Measurements from ENCODE around the gene NTN5. TPM values are rescaled to one million over a fixed set of nuclear protein-coding genes. Genes with fewer than 3 reads are reported as not detected.
"Not testable (repeated sequence)": the region's sequence is repeated elsewhere in the genome, so short reads cannot be mapped to it uniquely, and the experiment has no call there.

The NTN5 gene, protein sequence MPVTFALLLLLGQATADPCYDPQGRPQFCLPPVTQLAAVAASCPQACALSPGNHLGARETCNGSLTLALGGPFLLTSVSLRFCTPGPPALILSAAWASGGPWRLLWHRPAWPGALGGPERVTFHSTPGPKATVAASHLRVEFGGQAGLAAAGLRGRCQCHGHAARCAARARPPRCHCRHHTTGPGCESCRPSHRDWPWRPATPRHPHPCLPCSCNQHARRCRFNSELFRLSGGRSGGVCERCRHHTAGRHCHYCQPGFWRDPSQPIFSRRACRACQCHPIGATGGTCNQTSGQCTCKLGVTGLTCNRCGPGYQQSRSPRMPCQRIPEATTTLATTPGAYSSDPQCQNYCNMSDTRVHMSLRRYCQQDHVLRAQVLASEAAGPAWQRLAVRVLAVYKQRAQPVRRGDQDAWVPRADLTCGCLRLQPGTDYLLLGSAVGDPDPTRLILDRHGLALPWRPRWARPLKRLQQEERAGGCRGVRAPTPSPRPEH
- total RNA-seq: 0.30 and 0.78 TPM in 2 replicates

DNA sequence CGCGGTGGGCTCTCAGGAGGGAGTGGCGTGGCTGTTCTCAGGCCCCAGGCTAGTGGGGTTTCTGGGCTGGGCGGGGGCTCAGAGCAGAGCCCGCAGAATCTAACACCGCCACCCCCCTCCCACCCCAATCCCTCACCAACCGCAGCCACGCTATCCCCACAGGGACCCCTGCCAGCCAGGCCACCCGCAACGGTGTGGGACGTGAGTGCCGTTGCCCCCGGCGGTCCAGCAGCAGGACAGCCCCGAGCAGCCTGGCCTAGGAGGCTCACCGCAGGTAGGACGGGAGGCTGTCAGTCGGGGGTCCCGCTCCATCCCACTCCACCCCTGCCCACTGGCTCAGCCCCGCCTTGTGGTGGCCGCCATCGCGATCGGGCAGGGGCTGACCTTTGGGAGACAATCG lies at the start of gene NTN5:
Gene NTN5, minus strand, starts transcription at position 24 of the 400 bp plus-strand sequence. CDS start 2,031 bp downstream, outside the sequence.
- intact Hi-C loops (cut with micrococcal nuclease): no loop called here
- Mint-ChIP-seq H3K4me3 (no peak within 1 kb of the TSS), H3K27ac (no peak within 1 kb of the TSS), H3K9me3 (peaks cover 10% of the 10 kb centered on the region), H3K4me1 (peaks cover 7% of the 10 kb centered on the region), H3K36me3 (ENCODE audit: low read depth) (no peaks in the 10 kb centered on the region), H3K27me3 (no peaks in the 10 kb centered on the region)
- no peak for DNase-seq

DNA sequence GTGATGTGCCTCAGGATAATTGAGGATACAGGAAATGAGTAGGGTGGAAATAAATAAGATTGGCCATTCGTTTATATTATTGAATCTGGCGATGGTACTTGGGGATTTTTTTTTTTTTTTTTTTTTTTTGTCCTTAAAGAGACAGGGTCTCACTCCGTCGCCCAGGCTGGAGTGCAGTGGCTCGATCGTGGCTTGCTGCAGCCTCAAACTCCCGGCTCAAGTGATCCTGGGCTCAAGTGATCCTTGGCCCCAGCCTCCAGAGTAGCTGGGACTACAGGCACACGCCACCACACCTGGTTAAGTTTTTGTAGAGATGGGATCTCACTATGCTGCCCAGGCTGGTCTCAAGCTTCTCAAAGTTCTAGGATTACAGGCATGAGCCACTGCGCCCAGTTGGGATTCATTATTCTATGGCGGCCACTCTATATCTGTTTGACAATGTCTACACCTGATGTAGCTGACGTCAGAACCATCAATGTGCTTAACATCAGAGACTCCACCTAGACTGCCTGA lies 49.4 kb upstream of the NTN5 start:
- H3K4me3 Mint-ChIP-seq: peak overlapping the region; percentile 21
- intact Hi-C loops (cut with micrococcal nuclease): no loop called here
- peaks cover 18% of the 10 kb centered on the region for H3K9me3 Mint-ChIP-seq
- no peaks in the 10 kb centered on the region for H3K27me3 Mint-ChIP-seq
- no peak overlapping the region for H3K27ac Mint-ChIP-seq
- H3K36me3 Mint-ChIP-seq (ENCODE audit: low read depth): peaks cover 15% of the 10 kb centered on the region
- H3K4me1 Mint-ChIP-seq: peaks cover 18% of the 10 kb centered on the region
- no peak for DNase-seq

DNA sequence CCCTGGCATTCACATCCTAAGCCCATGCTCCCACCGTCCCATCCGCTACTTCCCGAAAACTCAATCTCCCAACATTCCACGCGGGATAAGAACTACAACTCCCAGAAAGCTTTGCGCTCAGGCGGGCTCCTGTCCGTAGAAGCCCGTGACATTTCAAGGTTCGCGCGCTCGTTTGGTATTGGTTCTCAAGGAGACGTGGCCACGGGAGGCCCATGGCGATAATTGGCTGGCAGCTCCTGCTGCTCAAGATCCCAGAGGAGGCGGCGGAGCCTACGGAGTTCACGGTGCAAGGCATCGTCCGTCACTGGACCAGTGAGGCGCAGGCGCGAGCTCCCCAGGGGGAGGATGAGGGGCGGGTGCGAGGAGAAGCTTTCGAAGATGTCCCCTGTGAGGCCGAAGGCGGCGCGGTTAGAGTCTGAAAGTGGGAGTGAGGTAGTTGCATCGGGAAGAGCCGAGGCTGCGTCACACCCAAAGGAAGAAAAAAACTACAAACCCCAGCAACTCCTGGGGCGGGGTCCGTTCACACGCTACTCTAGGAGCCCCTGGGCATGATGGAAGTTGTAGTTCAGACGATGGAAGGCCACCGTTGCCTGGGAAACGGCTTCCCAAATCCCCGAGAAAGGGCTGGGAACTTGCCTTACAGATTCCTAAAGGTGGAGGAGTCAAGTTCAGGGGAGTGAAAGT lies 47.9 kb upstream of the NTN5 start:
- Mint-ChIP-seq H3K27me3 (no peaks in the 10 kb centered on the region), H3K9me3 (peaks cover 8% of the 10 kb centered on the region), H3K36me3 (ENCODE audit: low read depth) (peaks cover 6% of the 10 kb centered on the region), H3K4me3 (peak overlapping the region; percentile 91), H3K27ac (peak overlapping the region; percentile 97), H3K4me1 (peaks cover 12% of the 10 kb centered on the region)
- peak; percentile 98 for DNase-seq
- intact Hi-C loops (cut with micrococcal nuclease): loop anchor here (1.0 to 2.0 kb wide), 2 partner anchors 25 to 84 kb away; partner anchors contain the start of gene DBP

DNA sequence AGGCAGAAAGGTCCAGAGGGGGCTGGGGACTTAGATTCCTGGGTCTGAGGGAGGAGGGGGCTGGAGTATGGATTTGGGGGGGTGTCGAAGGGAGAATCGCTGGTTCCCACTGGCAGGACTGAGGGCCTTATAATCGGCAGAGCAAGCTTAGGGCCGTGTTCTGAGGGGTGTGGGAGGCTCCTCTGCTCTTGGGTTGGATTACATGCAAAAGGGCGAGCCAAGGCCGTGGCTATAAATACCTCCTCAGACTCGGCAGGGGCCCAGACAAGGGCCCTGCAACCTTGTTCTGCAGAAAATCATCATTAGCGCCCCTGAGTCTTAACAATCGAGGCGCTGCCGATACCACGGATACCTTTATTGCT lies 47.4 kb upstream of the NTN5 start:
- Mint-ChIP-seq H3K4me1 (peaks cover 8% of the 10 kb centered on the region), H3K4me3 (peak overlapping the region; percentile 91), H3K36me3 (ENCODE audit: low read depth) (peaks cover 3% of the 10 kb centered on the region), H3K9me3 (peaks cover 4% of the 10 kb centered on the region), H3K27ac (peak overlapping the region; percentile 97), H3K27me3 (no peaks in the 10 kb centered on the region)
- intact Hi-C loops (cut with micrococcal nuclease): loop anchor here (2.0 kb wide), 1 partner anchor 83 kb away; the partner anchor contains the start of gene DBP
- no peak for DNase-seq

DNA sequence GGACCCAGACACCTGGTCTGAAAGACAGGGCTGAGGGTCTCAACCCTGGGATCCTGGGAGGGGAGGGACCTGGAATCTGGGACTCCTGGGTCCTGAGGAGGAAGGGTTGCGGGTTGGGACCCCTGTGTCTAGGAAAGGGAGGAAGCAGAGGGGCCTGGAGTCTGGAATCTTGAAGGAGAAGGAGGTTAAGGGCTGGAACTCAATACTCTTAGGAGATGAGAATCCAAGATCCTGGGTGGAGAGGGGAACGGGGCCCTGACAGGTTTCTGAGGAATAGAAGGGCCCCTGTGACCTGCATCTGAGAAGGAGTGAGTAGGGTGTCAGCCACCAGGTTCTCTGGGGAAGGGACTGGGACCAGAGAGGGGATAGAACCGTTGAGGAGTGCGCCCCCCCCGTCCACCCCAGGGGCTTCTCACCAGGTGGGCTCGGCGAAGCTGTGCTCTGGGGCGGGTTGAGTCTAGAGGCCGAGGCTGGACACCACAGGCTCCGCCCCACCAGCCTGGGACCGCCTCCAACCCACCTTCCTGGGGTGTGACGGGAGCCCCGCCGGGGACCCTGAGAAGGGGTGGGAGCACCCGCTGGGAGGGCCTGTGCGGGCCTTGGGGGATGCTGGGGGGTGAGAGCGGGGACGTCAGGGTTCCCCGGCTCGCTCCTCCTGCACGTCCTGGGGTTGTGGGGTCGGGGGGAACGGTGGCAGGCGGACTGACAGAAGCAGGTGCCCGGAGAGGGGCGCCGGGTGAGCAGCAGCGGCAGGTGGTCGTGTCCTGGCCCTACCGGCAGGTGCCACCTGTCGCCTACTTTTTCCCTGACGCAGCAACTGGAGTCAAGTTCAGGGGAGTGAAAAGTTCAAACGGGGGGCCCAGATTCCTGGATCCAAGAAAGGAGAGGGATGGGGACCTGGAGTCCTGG lies 46.7 kb upstream of the NTN5 start, which contains the start of gene MAMSTR:
Gene MAMSTR, minus strand, starts transcription at position 463 of the 909 bp plus-strand sequence. CDS start 694 bp downstream, outside the sequence.
- Mint-ChIP-seq H3K4me3 (peak within 1 kb of the TSS; percentile 91), H3K36me3 (ENCODE audit: low read depth) (no peaks in the 10 kb centered on the region)

DNA sequence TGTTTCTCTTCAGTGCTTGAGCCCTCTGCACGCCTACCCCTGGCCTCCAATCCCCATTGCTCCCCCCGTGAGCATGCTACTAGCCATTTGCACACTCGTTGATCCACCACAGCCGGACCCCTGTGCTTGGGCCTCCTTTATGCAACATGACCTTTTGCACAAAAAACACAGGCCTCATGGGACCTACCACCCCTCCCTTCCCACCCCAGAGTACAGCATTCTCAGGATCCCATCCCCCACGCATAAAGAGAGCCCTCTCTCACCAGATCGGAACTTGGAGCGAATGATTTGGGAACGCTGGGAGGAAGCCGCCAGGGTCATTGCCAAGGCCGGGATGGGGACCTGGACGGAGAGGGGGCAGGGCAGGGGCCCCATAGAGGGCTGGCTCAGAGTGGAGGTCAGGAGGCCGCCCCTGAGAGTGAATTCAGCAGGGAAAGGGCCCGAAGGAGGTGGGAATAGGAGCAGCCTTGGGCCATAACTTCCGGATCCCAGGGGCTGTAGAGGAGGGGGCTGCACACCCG lies 46.0 kb upstream of the NTN5 start:
- Mint-ChIP-seq H3K4me1 (peaks cover 11% of the 10 kb centered on the region), H3K9me3 (no peaks in the 10 kb centered on the region), H3K36me3 (ENCODE audit: low read depth) (no peaks in the 10 kb centered on the region), H3K27ac (no peak overlapping the region), H3K27me3 (no peaks in the 10 kb centered on the region), H3K4me3 (no peak overlapping the region)
- intact Hi-C loops (cut with micrococcal nuclease): loop anchor here (10.0 kb wide), 1 partner anchor 384 kb away; no protein-coding TSS in a partner anchor
- DNase-seq: no peak

More for the DNA sequence above, 46.7 kb upstream of the NTN5 start, which contains the start of gene MAMSTR:
- DNase-seq: no peak
- H3K27ac Mint-ChIP-seq: peak within 1 kb of the TSS; percentile 97
- intact Hi-C loops (cut with micrococcal nuclease): loop anchor here (2.0 to 10.0 kb wide), 2 partner anchors 83 to 385 kb away; partner anchors contain the start of gene DBP
- H3K4me1 Mint-ChIP-seq: peaks cover 9% of the 10 kb centered on the region
- no peaks in the 10 kb centered on the region for H3K9me3 Mint-ChIP-seq
- no peaks in the 10 kb centered on the region for H3K27me3 Mint-ChIP-seq

DNA sequence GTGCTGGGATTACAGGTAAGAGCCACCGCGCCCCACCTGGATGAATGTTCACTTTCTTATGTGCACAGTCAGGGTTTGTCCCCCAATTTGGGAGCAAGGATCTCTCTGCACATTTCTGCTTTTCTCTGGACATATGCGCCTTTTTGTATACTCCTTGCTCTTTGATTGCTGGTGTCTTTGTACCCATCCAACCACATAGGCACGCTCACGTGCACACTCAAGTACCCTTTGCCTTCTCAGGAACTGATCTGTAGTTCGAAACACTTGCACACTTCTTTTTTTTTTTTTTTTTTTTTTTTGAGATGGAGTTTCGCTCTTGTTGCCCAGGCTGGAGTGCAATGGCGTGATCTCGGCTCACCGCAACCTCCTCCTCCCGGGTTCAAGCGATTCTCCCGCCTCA lies 45.3 kb upstream of the NTN5 start:
- not testable (repeated sequence) for H3K36me3 Mint-ChIP-seq (ENCODE audit: low read depth); H3K9me3 Mint-ChIP-seq; H3K27me3 Mint-ChIP-seq; DNase-seq; H3K4me3 Mint-ChIP-seq; H3K27ac Mint-ChIP-seq
- intact Hi-C loops (cut with micrococcal nuclease): loop anchor here (10.0 kb wide), 1 partner anchor 383 kb away; no protein-coding TSS in a partner anchor
- peaks cover 16% of the 10 kb centered on the region for H3K4me1 Mint-ChIP-seq

DNA sequence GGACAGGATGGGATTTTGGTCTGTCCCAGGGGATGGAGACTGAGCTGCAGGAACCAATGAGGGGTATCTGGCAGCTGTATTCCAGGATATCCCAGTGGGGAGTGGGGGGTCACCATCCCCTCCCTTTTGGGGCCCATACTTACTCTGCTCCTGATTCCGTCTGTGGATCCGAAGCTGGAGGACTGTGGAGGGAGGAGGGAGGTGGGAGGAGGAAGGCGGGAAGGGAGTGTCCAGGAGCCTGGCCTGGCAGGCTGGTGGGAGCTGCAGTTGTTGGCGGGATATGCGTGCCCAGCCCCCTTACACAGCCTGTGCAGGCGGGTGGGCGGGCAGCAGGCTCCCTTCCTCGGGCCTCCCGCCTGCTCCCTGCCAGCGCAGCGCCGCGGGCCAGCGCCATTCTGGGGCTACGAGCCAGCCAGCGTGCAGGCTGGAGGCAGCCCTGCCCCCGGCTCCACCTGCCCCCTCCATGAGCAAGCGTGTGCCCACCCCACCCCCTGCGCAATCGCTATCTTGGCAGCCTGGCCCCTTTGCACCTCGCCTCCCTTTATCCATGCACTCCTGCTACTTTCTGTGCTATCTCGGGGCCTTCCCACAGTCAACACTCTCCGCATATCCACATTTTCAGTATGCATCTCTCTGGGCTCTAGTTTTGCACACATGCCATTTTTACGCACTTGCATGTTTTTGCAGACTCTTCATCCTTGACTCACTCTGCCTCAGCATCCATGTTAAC lies 43.9 kb upstream of the NTN5 start:
- no peak overlapping the region for H3K27ac Mint-ChIP-seq
- no peaks in the 10 kb centered on the region for H3K9me3 Mint-ChIP-seq
- no peak overlapping the region for H3K4me3 Mint-ChIP-seq
- intact Hi-C loops (cut with micrococcal nuclease): loop anchor here (10.0 kb wide), 1 partner anchor 382 kb away; no protein-coding TSS in a partner anchor
- H3K36me3 Mint-ChIP-seq (ENCODE audit: low read depth): peaks cover 2% of the 10 kb centered on the region
- no peak for DNase-seq
- H3K27me3 Mint-ChIP-seq: no peaks in the 10 kb centered on the region
- peaks cover 17% of the 10 kb centered on the region for H3K4me1 Mint-ChIP-seq

DNA sequence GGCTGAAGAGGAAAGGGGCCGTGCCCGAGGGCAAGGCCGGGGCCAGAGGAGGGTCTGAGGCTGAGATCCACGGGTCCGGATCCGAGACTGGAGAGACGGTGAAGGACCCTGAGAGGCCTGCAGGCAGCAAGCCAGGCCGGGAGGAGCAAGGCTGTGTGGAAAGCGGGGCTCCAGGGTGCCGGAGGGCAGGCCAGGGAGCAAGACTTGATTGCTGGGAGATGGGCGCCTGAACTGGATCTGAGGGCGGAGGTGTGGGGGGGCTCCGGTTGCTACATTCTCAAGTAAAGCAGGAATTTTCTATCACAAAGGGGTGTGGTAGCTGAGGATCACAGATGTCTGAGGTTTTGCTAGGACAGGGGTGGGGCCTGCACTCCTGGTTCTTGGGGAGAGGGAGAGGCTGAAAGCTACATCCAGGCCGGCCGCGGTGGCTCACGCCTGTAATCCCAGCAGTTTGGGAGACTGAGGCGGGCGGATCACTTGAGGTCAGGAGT lies 42.9 kb upstream of the NTN5 start:
- Mint-ChIP-seq H3K4me1 (peaks cover 12% of the 10 kb centered on the region), H3K27me3 (no peaks in the 10 kb centered on the region), H3K9me3 (no peaks in the 10 kb centered on the region), H3K36me3 (ENCODE audit: low read depth) (peaks cover 4% of the 10 kb centered on the region), H3K27ac (no peak overlapping the region), H3K4me3 (peak overlapping the region; percentile 4)
- DNase-seq: peak; percentile 61
- intact Hi-C loops (cut with micrococcal nuclease): loop anchor here (10.0 kb wide), 1 partner anchor 381 kb away; no protein-coding TSS in a partner anchor

DNA sequence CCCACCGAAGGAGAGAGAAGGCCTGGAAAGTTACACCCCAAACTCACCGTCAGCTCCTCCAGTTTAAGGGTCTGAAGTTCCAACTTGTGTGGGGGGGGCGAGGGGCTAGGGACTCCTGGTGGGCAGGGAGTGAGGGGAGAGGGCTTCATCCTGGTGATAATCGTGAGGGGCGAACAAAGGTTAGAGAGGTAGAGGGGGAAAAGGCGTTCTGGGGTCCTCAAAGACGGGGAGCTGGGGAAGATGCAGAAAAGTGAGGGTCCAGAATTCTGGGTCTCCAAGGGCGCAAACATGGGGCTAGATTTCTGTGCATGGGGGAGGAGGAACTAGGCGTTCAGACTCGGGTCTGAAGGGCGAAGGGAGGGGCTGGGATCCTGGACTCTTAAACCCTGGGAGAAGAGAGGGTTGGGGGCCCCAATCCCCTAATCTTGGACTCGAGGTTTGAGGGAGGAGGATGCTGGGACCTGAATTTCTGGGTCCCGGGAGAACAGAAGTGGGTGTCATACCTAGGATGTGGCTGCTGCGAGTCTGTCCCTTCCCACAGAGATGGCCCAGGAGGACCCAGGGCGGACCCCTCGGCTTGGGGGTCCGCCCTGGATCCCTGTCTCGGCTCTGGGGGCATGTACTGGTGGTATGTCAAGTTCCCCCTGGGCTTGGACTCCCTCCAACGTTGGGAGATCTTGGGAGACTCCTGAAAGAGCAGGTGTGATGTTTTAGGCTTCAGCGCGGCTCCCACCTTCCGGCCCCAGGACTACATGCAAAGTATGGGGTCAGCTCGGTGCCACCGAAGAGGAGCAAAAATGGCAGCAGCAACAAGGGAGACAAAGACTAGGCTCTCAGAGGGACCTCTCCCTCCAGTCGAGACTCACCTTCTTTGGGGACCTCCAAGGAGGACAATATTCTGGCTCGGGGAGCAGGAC lies 42.2 kb upstream of the NTN5 start:
- no peak for DNase-seq
- Mint-ChIP-seq H3K4me1 (peaks cover 12% of the 10 kb centered on the region), H3K9me3 (no peaks in the 10 kb centered on the region), H3K27ac (peak overlapping the region; percentile 87), H3K27me3 (no peaks in the 10 kb centered on the region), H3K36me3 (ENCODE audit: low read depth) (peaks cover 4% of the 10 kb centered on the region), H3K4me3 (peak overlapping the region; percentile 88)
- intact Hi-C loops (cut with micrococcal nuclease): loop anchor here (1.0 to 10.0 kb wide), 5 partner anchors 23 to 380 kb away; partner anchors contain the start of genes CA11 and SYNGR4
